Aorta (tissue), 5 donors: ENCODE measurements around the gene FOXO4. TPM values are rescaled to one million over a fixed set of nuclear protein-coding genes. Genes with fewer than 3 reads are reported as not detected.
A peak's percentile ranks its signal among the peaks of the same experiment; 100 is the strongest.

ENCODE experiments used
- ATAC-seq: fragments of 200-7000 bp; cut with Tn5 transposase; one replicate; pipeline ENCODE4 v1.9.1; 2022; ENCODE audit warnings: moderate library complexity; ENCODE audit not compliant: low FRiP score
- DNase-seq, 2 donors: peaks; one replicate each; pipeline ENCODE4 v3.0.0-alpha.2; 2020
- H3K27ac ChIP-seq, 2 donors: one replicate each; pipeline ENCODE4 v1.5.1; 2013; ENCODE audit warnings: low read length in 2 of 2, mild to moderate bottlenecking in 2 of 2, moderate library complexity in 2 of 2, control low read depth in 1 of 2, inconsistent platforms in 1 of 2, low read depth in 1 of 2
- H3K27me3 ChIP-seq, 2 donors: one replicate each; pipeline ENCODE4 v1.6.1; 2013; ENCODE audit warnings: control low read depth in 1 of 2, low read length in 1 of 2, mild to moderate bottlenecking in 1 of 2, moderate library complexity in 1 of 2; ENCODE audit not compliant: insufficient read depth in 2 of 2, control insufficient read depth in 1 of 2
- H3K36me3 ChIP-seq, 2 donors: one replicate each; pipeline ENCODE4 v1.6.1; 2013; ENCODE audit warnings: control low read depth in 1 of 2, low read length in 1 of 2, mild to moderate bottlenecking in 1 of 2; ENCODE audit not compliant: insufficient read depth in 2 of 2, control insufficient read depth in 1 of 2
- H3K4me1 ChIP-seq, 2 donors: one replicate each; pipeline ENCODE4 v1.6.1; 2013; ENCODE audit warnings: low read length in 2 of 2, control low read depth in 1 of 2, mild to moderate bottlenecking in 1 of 2, moderate library complexity in 1 of 2; ENCODE audit not compliant: insufficient read depth in 2 of 2, control insufficient read depth in 1 of 2
- H3K4me3 ChIP-seq, 2 donors: one replicate each; pipeline ENCODE4 v1.5.1; 2013; ENCODE audit warnings: low read length in 2 of 2, control low read depth in 1 of 2, mild to moderate bottlenecking in 1 of 2
- H3K9me3 ChIP-seq: one replicate; pipeline ENCODE4 v1.6.1; 2013; ENCODE audit warnings: mild to moderate bottlenecking, low read length; ENCODE audit not compliant: control insufficient read depth
- WGBS, 2 donors: extraction: QIAGEN DNeasy Blood & Tissue Kit; methylation state at CpG; one replicate each; pipeline ENCODE4 v1.1.7; 2013; 5-methylcytosine and 5-hydroxymethylcytosine counted together
- intact Hi-C, 2 donors: fragments of 100-400 bp; cut with DNase I; formaldehyde crosslinking; loops; one replicate each; pipeline versions ENCODE4 v1.14.2 to v1.15.0; 2022
- polyA plus RNA-seq, 2 donors: library from polyadenylated mRNA; stranded (reverse); fragments of 200-250 nt; gene quantifications; one replicate each; pipeline ENCODE4 v1.2.3, GENCODE V29; 2013
- total RNA-seq, 2 donors: library from RNA; stranded (reverse); fragmentation: NEBNext Ultra II Directional; extraction: Animal tissue kit (Norgen Biotek cat#: 25700); gene quantifications; one replicate each; pipeline ENCODE4 v1.2.1, GENCODE V29; 2021
- donor health status: healthy with polysubstance abuse.
- donor health status: Bipolar disorder and iron deficiency.
- donor health status: DM: no; HTN: no; CAD: no.
- donor health status: DM: no; HTN: no; CAD: no.
- donor health status: DM: yes; HTN: yes; CAD: no.

The FOXO4 gene
- total and polyA plus RNA-seq, 4 donors = 18.1 to 31.5 (median 27.0) TPM

DNA sequence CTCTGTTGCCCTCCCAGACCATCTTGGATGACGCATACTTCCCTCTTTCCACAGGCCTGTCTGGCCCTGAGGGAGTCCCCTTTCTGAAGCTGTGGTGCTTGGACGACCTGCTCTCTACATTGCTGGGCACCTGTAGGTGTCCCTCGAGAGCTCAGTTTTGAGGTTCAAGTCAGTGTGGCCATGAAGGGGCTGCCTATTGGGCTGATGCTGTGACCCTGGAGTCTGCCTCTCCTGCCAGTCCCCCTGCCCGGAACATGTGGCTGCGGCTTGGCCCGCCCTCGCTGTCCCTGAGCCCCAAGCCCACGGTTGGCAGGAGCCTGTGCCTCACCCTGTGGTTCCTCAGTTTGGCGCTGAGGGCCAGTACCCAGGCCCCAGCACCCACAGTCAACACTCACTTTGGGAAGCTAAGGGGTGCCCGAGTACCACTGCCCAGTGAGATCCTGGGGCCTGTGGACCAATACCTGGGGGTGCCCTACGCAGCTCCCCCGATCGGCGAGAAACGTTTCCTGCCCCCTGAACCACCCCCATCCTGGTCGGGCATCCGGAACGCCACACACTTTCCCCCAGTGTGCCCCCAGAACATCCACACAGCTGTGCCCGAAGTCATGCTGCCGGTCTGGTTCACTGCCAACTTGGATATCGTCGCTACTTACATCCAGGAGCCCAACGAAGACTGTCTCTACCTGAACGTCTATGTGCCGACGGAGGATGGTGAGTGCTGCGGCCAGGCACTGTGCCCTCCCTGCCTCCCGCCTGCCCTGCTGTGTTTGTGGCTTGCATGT is 52.0 kb downstream of the FOXO4 start:
- ATAC-seq (no peak), DNase-seq (no peak)
- Histone ChIP-seq H3K4me3 (no peak overlapping the region), H3K4me1 (peaks cover 0 to 2% of the 10 kb centered on the region in 2 donors), H3K27me3 (no peaks in the 10 kb centered on the region), H3K27ac (no peak overlapping the region), H3K9me3 (no peaks in the 10 kb centered on the region), H3K36me3 (no peaks in the 10 kb centered on the region)
- WGBS, 2 donors = 79 to 87% methylated on average over 28 of the region's 28 CpGs
- intact Hi-C loops = no loop called here

DNA sequence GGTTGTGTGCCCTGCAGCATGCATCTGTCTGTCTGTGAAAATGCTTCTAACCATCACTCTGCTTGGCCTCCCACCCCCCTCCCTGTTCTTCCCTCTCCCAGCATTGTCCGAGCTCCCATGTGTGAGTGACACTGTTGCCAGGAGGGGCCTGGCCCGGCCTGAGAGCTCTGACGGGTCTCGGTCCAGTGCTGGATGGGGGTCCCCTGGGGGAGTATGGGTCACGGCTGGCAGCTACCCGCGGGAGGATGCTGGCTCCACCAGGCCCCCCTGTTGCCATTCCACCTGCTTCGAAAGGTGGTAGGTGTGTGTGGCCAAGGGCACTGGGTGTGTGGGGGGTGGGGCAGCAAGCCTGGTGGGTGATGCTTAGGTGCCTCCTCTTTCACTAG is 52.6 kb downstream of the FOXO4 start:
- H3K4me3 ChIP-seq = no peak overlapping the region
- no peaks in the 10 kb centered on the region for H3K27me3 ChIP-seq
- ATAC-seq (no peak), DNase-seq (no peak)
- WGBS, 2 donors = 82 to 84% methylated on average over 8 of the region's 8 CpGs
- no peaks in the 10 kb centered on the region for H3K9me3 ChIP-seq
- intact Hi-C loops = no loop called here
- H3K4me1 ChIP-seq = peaks cover 0 to under 1% of the 10 kb centered on the region in 2 donors
- no peak overlapping the region for H3K27ac ChIP-seq
- H3K36me3 ChIP-seq = no peaks in the 10 kb centered on the region

DNA sequence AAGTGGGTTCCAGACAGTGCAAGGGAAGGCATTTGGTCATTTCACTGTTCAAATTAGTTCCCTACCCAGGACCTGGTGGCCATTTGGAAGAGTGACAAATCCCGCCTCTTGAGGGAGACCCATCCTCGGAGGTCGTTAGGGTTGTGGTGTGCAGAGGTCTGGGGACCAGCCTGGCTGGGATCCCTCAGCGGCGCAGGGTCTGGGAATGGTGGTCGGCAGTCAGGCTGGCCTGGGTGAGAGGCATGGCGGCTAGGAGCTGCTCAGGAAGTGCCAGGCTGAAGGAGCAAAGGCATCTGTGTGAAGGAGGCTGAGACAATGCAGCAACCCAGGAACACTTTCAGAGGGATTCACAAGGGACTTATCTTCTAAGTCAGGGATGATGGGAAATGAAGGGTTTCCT is 55.7 kb downstream of the FOXO4 start:
- intact Hi-C loops = no loop called here
- DNase-seq (peak in 1 of 2 donors; percentile 21), ATAC-seq (no peak)
- no peaks in the 10 kb centered on the region for H3K27me3 ChIP-seq
- H3K36me3 ChIP-seq = no peaks in the 10 kb centered on the region
- H3K4me1 ChIP-seq = no peaks in the 10 kb centered on the region
- no peaks in the 10 kb centered on the region for H3K9me3 ChIP-seq
- 66 to 72% methylated on average over 7 of the region's 7 CpGs for WGBS, 2 donors
- H3K27ac ChIP-seq = no peak overlapping the region
- H3K4me3 ChIP-seq = no peak overlapping the region

Other genes starting within 250 kb of the FOXO4 start
- gene TEX11, start 187.1 kb upstream of the FOXO4 start, total RNA-seq = not detected
- not detected for gene TEX11, start 187.1 kb upstream of the FOXO4 start, polyA plus RNA-seq
- not detected for gene SLC7A3, start 164.8 kb upstream of the FOXO4 start, total RNA-seq
- not detected for gene SLC7A3, start 164.8 kb upstream of the FOXO4 start, polyA plus RNA-seq
- 10 to 100 TPM; 50.2 to 60.4 TPM for gene SNX12, start 27.5 kb upstream of the FOXO4 start, total RNA-seq
- gene SNX12, start 27.5 kb upstream of the FOXO4 start, polyA plus RNA-seq = 10 to 100 TPM; 31.8 to 66.0 TPM
- gene CXorf65, start 10.9 kb downstream of the FOXO4 start, total RNA-seq = not detected
- under 1 TPM in 1 of 2 donors, not detected in 1; 0.26 TPM for gene CXorf65, start 10.9 kb downstream of the FOXO4 start, polyA plus RNA-seq
- gene IL2RG, start 15.7 kb downstream of the FOXO4 start, total RNA-seq = 1 to 10 TPM; 4.4 to 7.1 TPM
- gene IL2RG, start 15.7 kb downstream of the FOXO4 start, polyA plus RNA-seq = 1 to 10 TPM; 1.4 to 7.6 TPM
- 10 to 100 TPM; 51.5 to 68.4 TPM for gene MED12, start 22.7 kb downstream of the FOXO4 start, total RNA-seq
- 10 to 100 TPM in 1 of 2 donors, 1 to 10 TPM in 1; 5.0 to 14.6 TPM for gene MED12, start 22.7 kb downstream of the FOXO4 start, polyA plus RNA-seq
- 1 to 10 TPM; 1.5 to 4.5 TPM for gene NLGN3, start 49.0 kb downstream of the FOXO4 start, total RNA-seq
- 1 to 10 TPM in 1 of 2 donors, under 1 TPM in 1; 0.63 to 1.2 TPM for gene NLGN3, start 49.0 kb downstream of the FOXO4 start, polyA plus RNA-seq
- gene GJB1, start 127.4 kb downstream of the FOXO4 start, total RNA-seq = not detected
- gene GJB1, start 127.4 kb downstream of the FOXO4 start, polyA plus RNA-seq = 1 to 10 TPM in 1 of 2 donors, not detected in 1; 2.0 TPM
- gene ZMYM3, start 158.3 kb downstream of the FOXO4 start, total RNA-seq = 10 to 100 TPM; 14.5 to 26.0 TPM
- gene ZMYM3, start 158.3 kb downstream of the FOXO4 start, polyA plus RNA-seq = 10 to 100 TPM in 1 of 2 donors, 1 to 10 TPM in 1; 3.8 to 16.3 TPM
- gene NONO, start 187.8 kb downstream of the FOXO4 start, total RNA-seq = 100 to 1,000 TPM; 191 to 208 TPM
- 100 to 1,000 TPM in 1 of 2 donors, 10 to 100 TPM in 1; 85.8 to 158 TPM for gene NONO, start 187.8 kb downstream of the FOXO4 start, polyA plus RNA-seq
- 10 to 100 TPM; 12.6 to 22.3 TPM for gene ITGB1BP2, start 205.9 kb downstream of the FOXO4 start, total RNA-seq
- gene ITGB1BP2, start 205.9 kb downstream of the FOXO4 start, polyA plus RNA-seq = 10 to 100 TPM; 10.8 to 14.9 TPM